DOHH2 (cell line): ENCODE data around the gene SUPT20HL1.
"Not testable (repeated sequence)": the region's sequence is repeated elsewhere in the genome, so short reads cannot be mapped to it uniquely, and the experiment has no call there.

Experiments
- H3F3A ChIP-seq: fragments of 200-600 bp; sonication (generic), shearing (Covaris generic); 2 replicates; pipeline ENCODE4 v1.6.0; 2016; ENCODE audit warnings: antibody characterized with exemption, mild to moderate bottlenecking; ENCODE audit not compliant: control insufficient read depth, insufficient read depth
- H3K27ac ChIP-seq: fragments of 200-600 bp; sonication (generic); 2 replicates; pipeline ENCODE4 v1.5.1; 2014; ENCODE audit warnings: low read depth, mild to moderate bottlenecking, low read length, moderate library complexity
- H3K27me3 ChIP-seq: fragments of 200-600 bp; sonication (generic); 2 replicates; pipeline ENCODE4 v1.6.1; 2014; ENCODE audit warnings: mild to moderate bottlenecking, low read length, mixed read lengths; ENCODE audit not compliant: control insufficient read depth
- H3K36me3 ChIP-seq: fragments of 200-600 bp; sonication (generic); 2 replicates; pipeline ENCODE4 v1.6.1; 2014; ENCODE audit warnings: mild to moderate bottlenecking, low read length, moderate library complexity, mixed read lengths; ENCODE audit not compliant: control insufficient read depth
- H3K4me1 ChIP-seq: fragments of 200-600 bp; sonication (generic); 2 replicates; pipeline ENCODE4 v1.6.1; 2014; ENCODE audit warnings: mild to moderate bottlenecking, low read length, mixed read lengths; ENCODE audit not compliant: control insufficient read depth
- H3K4me2 ChIP-seq: fragments of 200-600 bp; sonication (generic); 2 replicates; pipeline ENCODE4 v1.6.0; 2014; ENCODE audit warnings: mild to moderate bottlenecking, low read length, moderate library complexity
- H3K4me3 ChIP-seq: fragments of 200-600 bp; sonication (generic); 2 replicates; pipeline ENCODE4 v1.5.1; 2014; ENCODE audit warnings: mild to moderate bottlenecking, low read length, mixed read lengths
- H3K79me2 ChIP-seq: fragments of 200-600 bp; sonication (generic); 2 replicates; pipeline ENCODE4 v1.6.1; 2014; ENCODE audit warnings: mild to moderate bottlenecking, low read length, mixed read lengths; ENCODE audit not compliant: control insufficient read depth
- H3K9me2 ChIP-seq: fragments of 200-600 bp; sonication (generic); replicated peaks from 2 replicates; pipeline ENCODE4 v1.6.1; 2014; ENCODE audit warnings: mild to moderate bottlenecking, low read length, mixed read lengths; ENCODE audit not compliant: control insufficient read depth
- H3K9me3 ChIP-seq: fragments of 200-600 bp; sonication (generic); 2 replicates; pipeline ENCODE4 v1.6.1; 2014; ENCODE audit warnings: antibody characterized with exemption, low read length, mixed read lengths; ENCODE audit not compliant: control insufficient read depth, insufficient read depth
- H4K20me1 ChIP-seq: fragments of 200-600 bp; sonication (generic); 2 replicates; pipeline ENCODE4 v1.6.0; 2014; ENCODE audit warnings: low read depth, mild to moderate bottlenecking, antibody characterized with exemption, low read length, moderate library complexity; ENCODE audit not compliant: control insufficient read depth, insufficient read depth
- CTCF ChIP-seq: fragments of 200-600 bp; sonication (generic); IDR thresholded peaks from one replicate; pipeline ENCODE4 v1.5.1; 2014; ENCODE audit warnings: antibody characterized with exemption, mild to moderate bottlenecking, low read depth, low read length; ENCODE audit not compliant: poor library complexity, severe bottlenecking
- EZH2phosphoT487 ChIP-seq: fragments of 200-600 bp; sonication (generic); IDR thresholded peaks from 2 replicates; pipeline ENCODE4 v1.6.1; 2017; ENCODE audit warnings: borderline replicate concordance, mild to moderate bottlenecking, antibody characterized with exemption, low read length, moderate library complexity, mixed read lengths

The SUPT20HL1 gene

GRCh38 chrX:24380262-24381187, 20.1 kb downstream of the SUPT20HL1 start:
- H3F3A ChIP-seq = no peaks in the 10 kb centered on the region
- no peaks in the 10 kb centered on the region for H3K27me3 ChIP-seq
- H3K9me2 ChIP-seq = no peaks in the 10 kb centered on the region
- no peak overlapping the region for H3K27ac ChIP-seq
- H3K36me3 ChIP-seq = no peaks in the 10 kb centered on the region
- no peaks in the 10 kb centered on the region for H4K20me1 ChIP-seq
- H3K4me3 ChIP-seq = no peak overlapping the region
- H3K79me2 ChIP-seq = no peaks in the 10 kb centered on the region
- TF ChIP-seq CTCF (no peak), EZH2phosphoT487 (no peak)
- no peaks in the 10 kb centered on the region for H3K4me1 ChIP-seq
- H3K4me2 ChIP-seq = no peak overlapping the region
- H3K9me3 ChIP-seq = no peaks in the 10 kb centered on the region

GRCh38 chrX:24382315-24382714, 21.9 kb downstream of the SUPT20HL1 start:
- not testable (repeated sequence) for H3K27ac ChIP-seq, H3K4me2 ChIP-seq

GRCh38 chrX:24387724-24388123, 27.3 kb downstream of the SUPT20HL1 start:
- Histone ChIP-seq H3K79me2 (no peaks in the 10 kb centered on the region), H3K9me2 (no peaks in the 10 kb centered on the region), H3F3A (no peaks in the 10 kb centered on the region), H3K4me2 (no peak overlapping the region), H3K4me3 (no peak overlapping the region), H3K4me1 (no peaks in the 10 kb centered on the region), H3K27ac (no peak overlapping the region), H3K36me3 (no peaks in the 10 kb centered on the region), H4K20me1 (no peaks in the 10 kb centered on the region), H3K27me3 (no peaks in the 10 kb centered on the region), H3K9me3 (no peaks in the 10 kb centered on the region)
- no peak for TF ChIP-seq EZH2phosphoT487
- TF ChIP-seq CTCF = no peak

More at GRCh38 chrX:24382315-24382714, 21.9 kb downstream of the SUPT20HL1 start:
- H3K79me2 ChIP-seq, H3K27me3 ChIP-seq, H3K4me3 ChIP-seq, H3K9me3 ChIP-seq, H3K4me1 ChIP-seq, H3K9me2 ChIP-seq, H4K20me1 ChIP-seq, H3K36me3 ChIP-seq, H3F3A ChIP-seq: not testable (repeated sequence)

- H3K27me3 ChIP-seq = no peaks in the 10 kb centered on the region
- no peaks in the 10 kb centered on the region for H3K36me3 ChIP-seq
- H3K9me2 ChIP-seq = no peaks in the 10 kb centered on the region
- TF ChIP-seq EZH2phosphoT487 = no peak
- TF ChIP-seq CTCF = no peak
- no peaks in the 10 kb centered on the region for H3K9me3 ChIP-seq
- H4K20me1 ChIP-seq = no peaks in the 10 kb centered on the region
- H3K4me3 ChIP-seq = no peak overlapping the region
- H3F3A ChIP-seq = no peaks in the 10 kb centered on the region
- no peak overlapping the region for H3K27ac ChIP-seq
- no peaks in the 10 kb centered on the region for H3K79me2 ChIP-seq
- H3K4me1 ChIP-seq = no peaks in the 10 kb centered on the region
- no peak overlapping the region for H3K4me2 ChIP-seq
These were observed 30.9 kb downstream of the SUPT20HL1 start for GRCh38 chrX:24391389-24391788.
